ENCODE results near the gene FAM3B.

DNA sequence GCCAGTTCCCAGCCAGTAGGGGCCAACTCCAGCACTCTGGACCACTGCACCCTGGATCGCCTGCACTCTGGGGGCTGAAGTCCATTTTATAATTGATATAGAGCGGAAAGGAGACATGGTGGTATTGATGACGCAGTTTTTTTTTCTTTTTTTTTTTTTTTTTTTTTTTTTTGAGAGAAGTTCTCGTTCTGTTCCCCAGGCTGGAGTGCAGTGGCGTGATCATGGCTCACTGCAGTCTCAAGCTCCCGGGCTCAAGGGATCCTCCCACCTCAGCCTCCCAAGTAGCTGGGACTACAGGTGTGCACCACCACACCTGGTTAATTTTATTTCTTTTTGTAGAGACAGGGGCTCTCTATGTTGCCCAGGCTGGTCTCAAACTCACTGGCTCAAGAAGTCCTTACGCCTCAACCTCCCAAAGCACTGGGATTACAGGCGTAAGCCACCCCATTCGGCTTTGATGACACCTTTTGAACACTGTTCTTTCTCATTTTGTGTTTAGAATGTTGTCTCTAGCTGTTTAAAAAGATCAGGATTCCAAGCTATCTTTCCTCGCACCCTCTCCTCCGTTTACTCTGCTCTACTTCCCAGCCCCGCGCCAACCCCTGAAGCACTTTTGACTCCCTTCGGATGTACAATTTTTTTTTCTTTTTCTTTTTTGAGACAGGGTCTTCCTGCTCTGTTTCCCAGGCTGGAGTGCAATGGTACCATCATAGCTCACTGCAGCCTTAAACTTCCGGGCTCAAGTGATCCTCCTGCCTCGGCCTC, 46.2 kb downstream of the FAM3B start:
- TF ChIP-seq EZH2phosphoT487 (IDR thresholded peaks at IDR 0.05; ENCODE audit: insufficient read depth, low read depth) (no peak), EZH2 (IDR thresholded peaks at IDR 0.05; ENCODE audit: insufficient read depth, poor library complexity, severe bottlenecking) (no peak)

Data from GM23248 (cell line).